ENCODE data around the gene ZC3H15. TPM values are rescaled to one million over a fixed set of nuclear protein-coding genes. Genes with fewer than 3 reads are reported as not detected.

ZC3H15 gene
- total RNA-seq, 1 donor from 2014 or later: 70.8 TPM

GRCh38 chr2:186535861-186536260 is 49.8 kb downstream of the ZC3H15 start:
- intact Hi-C loops (cut with micrococcal nuclease): no loop called here

- intact Hi-C loops (cut with micrococcal nuclease): no loop called here
Measured at GRCh38 chr2:186537019-186537418, 51.0 kb downstream of the ZC3H15 start.

- intact Hi-C loops (cut with micrococcal nuclease): no loop called here
Measured at GRCh38 chr2:186540941-186541340, 54.9 kb downstream of the ZC3H15 start.

- intact Hi-C loops (cut with micrococcal nuclease): no loop called here
Measured at GRCh38 chr2:186542002-186542401, 55.9 kb downstream of the ZC3H15 start.

- intact Hi-C loops (cut with micrococcal nuclease): loop anchor here (2.0 kb wide), 1 partner anchor 45 kb away; no protein-coding TSS in a partner anchor
Measured at GRCh38 chr2:186543561-186544131, 57.6 kb downstream of the ZC3H15 start.

- intact Hi-C loops (cut with micrococcal nuclease): loop anchor here (2.0 kb wide), 1 partner anchor 45 kb away; no protein-coding TSS in a partner anchor
Measured at GRCh38 chr2:186544255-186544675, 58.2 kb downstream of the ZC3H15 start.

- intact Hi-C loops (cut with micrococcal nuclease): no loop called here
Measured at GRCh38 chr2:186546846-186547245, 60.8 kb downstream of the ZC3H15 start.

- intact Hi-C loops (cut with micrococcal nuclease): no loop called here
Measured at GRCh38 chr2:186551323-186552050, 65.4 kb downstream of the ZC3H15 start.

- intact Hi-C loops (cut with micrococcal nuclease): no loop called here
Measured at GRCh38 chr2:186554429-186554828, 68.4 kb downstream of the ZC3H15 start.

- intact Hi-C loops (cut with micrococcal nuclease): no loop called here
Measured at GRCh38 chr2:186554850-186555671, 69.0 kb downstream of the ZC3H15 start.

GRCh38 chr2:186558512-186559276 is 72.6 kb downstream of the ZC3H15 start:
- intact Hi-C loops (cut with micrococcal nuclease): no loop called here

Other genes starting within 250 kb of the ZC3H15 start
- gene ITGAV, start 103.8 kb downstream of the ZC3H15 start, total RNA-seq: 8.5 and 10.1 TPM in 2 replicates
- gene FAM171B, start 207.8 kb downstream of the ZC3H15 start, total RNA-seq: 1.6 and 1.7 TPM in 2 replicates

Data from T-helper 1 cell treated with Interleukin-12 subunit alpha and Interleukin-12 subunit beta and Interleukin-4 antibody, amounts not matched to agents 30 ng/mL and 1 ng/mL, for 36 hours (primary cell).